WTC11 (cell line): ENCODE data around the gene CAMTA1. TPM values are rescaled to one million over a fixed set of nuclear protein-coding genes. Genes with fewer than 3 reads are reported as not detected.

Source experiments
- ATAC-seq: fragments of 200-7000 bp; cut with Tn5 transposase; 2 replicates; pipeline ENCODE4 v1.10.0; 2021; ENCODE audit warnings: mild to moderate bottlenecking, moderate library complexity
- CTCF ChIA-PET: fragments of 300-600 bp; sonication (Branson Sonifier 250); formaldehyde crosslinking; loops from one replicate; lab custom pipeline; 2021; ENCODE audit warnings: antibody characterized with exemption; lab: Charles Lee
- POLR2A ChIA-PET: fragments of 350-600 bp; sonication (Branson Sonifier 250); formaldehyde crosslinking; loops from one replicate; lab custom pipeline; 2021; ENCODE audit warnings: antibody characterized with exemption; lab: Charles Lee
- DNase-seq: peaks from one replicate; pipeline ENCODE4 v3.0.0; 2021; ENCODE audit warnings: low spot score
- H3K27ac Mint-ChIP-seq: 2 replicates; pipeline ENCODE4 v1.8.0; 2021; ENCODE audit warnings: mixed read lengths
- H3K27me3 Mint-ChIP-seq: 2 replicates; pipeline ENCODE4 v1.8.0; 2021; ENCODE audit warnings: low read depth, mild to moderate bottlenecking, moderate library complexity, mixed read lengths
- H3K36me3 Mint-ChIP-seq: 2 replicates; pipeline ENCODE4 v1.8.0; 2021; ENCODE audit warnings: mixed read lengths
- H3K4me1 Mint-ChIP-seq: 2 replicates; pipeline ENCODE4 v1.8.0; 2022; ENCODE audit warnings: mixed read lengths
- H3K4me3 Mint-ChIP-seq: 2 replicates; pipeline ENCODE4 v1.8.0; 2021; ENCODE audit warnings: mild to moderate bottlenecking, moderate library complexity, mixed read lengths
- H3K9me3 Mint-ChIP-seq: 2 replicates; pipeline ENCODE4 v1.8.0; 2021; ENCODE audit warnings: mixed read lengths
- ATF1 ChIP-seq: sonication (generic); formaldehyde crosslinking; IDR thresholded peaks from 2 replicates; pipeline ENCODE4 v1.8.1; 2023; ENCODE audit warnings: mild to moderate bottlenecking, moderate library complexity, missing genetic modification reagents
- FOXJ3 ChIP-seq: sonication (generic); formaldehyde crosslinking; IDR thresholded peaks from 2 replicates; pipeline ENCODE4 v1.9.0; 2021; ENCODE audit warnings: missing genetic modification reagents, mild to moderate bottlenecking, borderline replicate concordance
- FOXK1 ChIP-seq: sonication (generic); formaldehyde crosslinking; IDR thresholded peaks from 2 replicates; pipeline ENCODE4 v1.8.0; 2022; ENCODE audit warnings: mild to moderate bottlenecking, moderate library complexity, missing genetic modification reagents
- IRF2 ChIP-seq: sonication (generic); formaldehyde crosslinking; IDR thresholded peaks from 2 replicates; pipeline ENCODE4 v1.8.0; 2022; ENCODE audit warnings: low read depth, missing genetic modification reagents, borderline replicate concordance
- NFE2L1 ChIP-seq: sonication (generic); formaldehyde crosslinking; IDR thresholded peaks from 2 replicates; pipeline ENCODE4 v1.8.1; 2023; ENCODE audit warnings: missing genetic modification reagents
- SMAD3 ChIP-seq: sonication (generic); formaldehyde crosslinking; IDR thresholded peaks from 2 replicates; pipeline ENCODE4 v1.8.0; 2022; ENCODE audit warnings: missing genetic modification reagents, mild to moderate bottlenecking, borderline replicate concordance
- SOX15 ChIP-seq: fragments of 250-450 bp; sonication (Bioruptor Pico); IDR thresholded peaks from 2 replicates; pipeline ENCODE4 v1.9.0; 2021; ENCODE audit warnings: mild to moderate bottlenecking
- TEAD1 ChIP-seq: sonication (generic); formaldehyde crosslinking; IDR thresholded peaks from 2 replicates; pipeline ENCODE4 v1.8.0; 2022; ENCODE audit warnings: mild to moderate bottlenecking, missing genetic modification reagents
- ZBTB21 ChIP-seq: sonication (generic); formaldehyde crosslinking; IDR thresholded peaks from 2 replicates; pipeline ENCODE4 v1.8.1; 2023; ENCODE audit warnings: mild to moderate bottlenecking, missing genetic modification reagents, borderline replicate concordance
- ZNF138 ChIP-seq: sonication (generic); formaldehyde crosslinking; conservative IDR thresholded peaks from 2 replicates; pipeline ENCODE4 v1.8.1; 2022; ENCODE audit warnings: mild to moderate bottlenecking, moderate library complexity, missing genetic modification reagents
- ZNF317 ChIP-seq: sonication (generic); formaldehyde crosslinking; IDR thresholded peaks from 2 replicates; pipeline ENCODE4 v1.8.1; 2023; ENCODE audit warnings: low read depth, mild to moderate bottlenecking, moderate library complexity, missing genetic modification reagents, borderline replicate concordance
- ZNF671 ChIP-seq: fragments of 250-450 bp; sonication (Bioruptor Pico); IDR thresholded peaks from 2 replicates; pipeline ENCODE4 v1.8.0; 2021; ENCODE audit warnings: mild to moderate bottlenecking
- total RNA-seq: library from RNA; stranded (reverse); gene quantifications from 3 replicates; pipeline ENCODE4 v1.2.3, GENCODE V29; 2021
- TF ChIP-seq, protein P1 (sequence below): sonication (generic); formaldehyde crosslinking; IDR thresholded peaks from 2 replicates; pipeline ENCODE4 v1.8.0; 2022; ENCODE audit warnings: mild to moderate bottlenecking, missing genetic modification reagents
- TF ChIP-seq, protein P2 (sequence below): fragments of 250-450 bp; sonication (Bioruptor Pico); IDR thresholded peaks from 2 replicates; pipeline ENCODE4 v2.1.2; 2022; ENCODE audit warnings: mild to moderate bottlenecking, moderate library complexity
- TF ChIP-seq, protein P3 (sequence below): sonication (generic); formaldehyde crosslinking; conservative IDR thresholded peaks from 2 replicates; pipeline ENCODE4 v1.8.1; 2023; ENCODE audit warnings: mild to moderate bottlenecking, low read depth, missing genetic modification reagents, moderate library complexity
- TF ChIP-seq, protein P4 (sequence below): fragments of 250-450 bp; sonication (Bioruptor Pico); IDR thresholded peaks from 2 replicates; pipeline ENCODE4 v1.9.0; 2021; ENCODE audit warnings: mild to moderate bottlenecking
- TF ChIP-seq, protein P5 (sequence below): sonication (generic); formaldehyde crosslinking; IDR thresholded peaks from 2 replicates; pipeline ENCODE4 v1.8.0; 2022; ENCODE audit warnings: mild to moderate bottlenecking, missing genetic modification reagents
- TF ChIP-seq, protein P6 (sequence below): fragments of 200-600 bp; IDR thresholded peaks from 2 replicates; pipeline ENCODE4 v1.8.0; 2022; ENCODE audit warnings: antibody characterized with exemption
- TF ChIP-seq, protein P7 (sequence below): sonication (generic); formaldehyde crosslinking; IDR thresholded peaks from 2 replicates; pipeline ENCODE4 v1.8.0; 2023; ENCODE audit warnings: missing genetic modification reagents
- TF ChIP-seq, protein P8 (sequence below): sonication (generic); formaldehyde crosslinking; IDR thresholded peaks from 2 replicates; pipeline ENCODE4 v1.8.1; 2022; ENCODE audit warnings: mild to moderate bottlenecking, moderate library complexity, missing genetic modification reagents

The CAMTA1 gene
- total RNA-seq, 1 experiment from 2014 or later, result 86.4 TPM

DNA sequence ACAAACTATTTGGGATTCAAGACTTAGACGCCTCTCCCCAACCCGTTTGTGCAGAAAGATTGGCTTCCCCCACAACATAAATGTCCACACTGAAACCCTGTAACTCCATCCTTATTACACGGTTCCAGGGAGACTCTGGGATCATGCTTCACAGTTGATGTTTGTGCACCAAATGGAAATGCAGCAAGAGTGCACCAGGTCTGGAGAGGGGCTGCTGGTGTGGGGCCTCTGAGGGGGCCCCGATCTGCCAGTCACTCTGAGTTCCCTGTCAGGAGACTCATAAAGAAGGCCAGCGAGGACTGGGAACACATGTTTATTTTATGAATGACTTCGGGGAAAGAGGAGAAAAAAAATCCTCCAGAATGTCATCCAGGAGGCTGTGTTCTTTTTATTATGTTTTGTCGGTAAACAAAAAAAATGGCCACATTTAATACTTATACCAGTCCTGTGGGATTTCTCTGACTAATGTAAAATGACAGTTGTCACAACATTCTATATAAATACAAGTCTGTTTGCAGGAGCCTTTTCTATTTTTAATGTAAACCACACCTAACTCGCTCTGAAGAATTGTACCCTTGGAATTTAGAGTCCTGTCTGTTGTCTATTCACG, 546.8 kb downstream of the CAMTA1 start:
- H3K27ac Mint-ChIP-seq, result no peak overlapping the region
- H3K9me3 Mint-ChIP-seq, result peaks cover 15% of the 10 kb centered on the region
- no peak overlapping the region for H3K4me3 Mint-ChIP-seq
- ChIA-PET POLR2A (interaction anchor here (0.5 kb wide), 1 partner anchor 61 kb away, joined by 3 read pairs; no protein-coding TSS in a partner anchor), CTCF (interaction anchor here (0.5 kb wide), 1 partner anchor 56 kb away, joined by 3 read pairs; no protein-coding TSS in a partner anchor)
- H3K27me3 Mint-ChIP-seq, result no peaks in the 10 kb centered on the region
- ATAC-seq (no peak), DNase-seq (no peak)
- H3K4me1 Mint-ChIP-seq, result peaks cover 17% of the 10 kb centered on the region
- H3K36me3 Mint-ChIP-seq, result peaks cover 9% of the 10 kb centered on the region
- TF ChIP-seq NFE2L1 (CRISPR knock-in tag), result no peak
- TF ChIP-seq, protein P1, sequence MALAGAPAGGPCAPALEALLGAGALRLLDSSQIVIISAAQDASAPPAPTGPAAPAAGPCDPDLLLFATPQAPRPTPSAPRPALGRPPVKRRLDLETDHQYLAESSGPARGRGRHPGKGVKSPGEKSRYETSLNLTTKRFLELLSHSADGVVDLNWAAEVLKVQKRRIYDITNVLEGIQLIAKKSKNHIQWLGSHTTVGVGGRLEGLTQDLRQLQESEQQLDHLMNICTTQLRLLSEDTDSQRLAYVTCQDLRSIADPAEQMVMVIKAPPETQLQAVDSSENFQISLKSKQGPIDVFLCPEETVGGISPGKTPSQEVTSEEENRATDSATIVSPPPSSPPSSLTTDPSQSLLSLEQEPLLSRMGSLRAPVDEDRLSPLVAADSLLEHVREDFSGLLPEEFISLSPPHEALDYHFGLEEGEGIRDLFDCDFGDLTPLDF (CRISPR knock-in tag), result no peak
- TF ChIP-seq TEAD1 (CRISPR knock-in tag), result no peak
- no peak for TF ChIP-seq ZNF138 (CRISPR knock-in tag)
- TF ChIP-seq, protein P2, sequence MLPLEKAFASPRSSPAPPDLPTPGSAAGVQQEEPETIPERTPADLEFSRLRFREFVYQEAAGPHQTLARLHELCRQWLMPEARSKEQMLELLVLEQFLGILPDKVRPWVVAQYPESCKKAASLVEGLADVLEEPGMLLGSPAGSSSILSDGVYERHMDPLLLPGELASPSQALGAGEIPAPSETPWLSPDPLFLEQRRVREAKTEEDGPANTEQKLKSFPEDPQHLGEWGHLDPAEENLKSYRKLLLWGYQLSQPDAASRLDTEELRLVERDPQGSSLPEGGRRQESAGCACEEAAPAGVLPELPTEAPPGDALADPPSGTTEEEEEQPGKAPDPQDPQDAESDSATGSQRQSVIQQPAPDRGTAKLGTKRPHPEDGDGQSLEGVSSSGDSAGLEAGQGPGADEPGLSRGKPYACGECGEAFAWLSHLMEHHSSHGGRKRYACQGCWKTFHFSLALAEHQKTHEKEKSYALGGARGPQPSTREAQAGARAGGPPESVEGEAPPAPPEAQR (CRISPR knock-in tag), result no peak
- no peak for TF ChIP-seq ZNF317 (CRISPR knock-in tag)
- TF ChIP-seq FOXK1 (CRISPR knock-in tag), result no peak
- TF ChIP-seq, protein P3, sequence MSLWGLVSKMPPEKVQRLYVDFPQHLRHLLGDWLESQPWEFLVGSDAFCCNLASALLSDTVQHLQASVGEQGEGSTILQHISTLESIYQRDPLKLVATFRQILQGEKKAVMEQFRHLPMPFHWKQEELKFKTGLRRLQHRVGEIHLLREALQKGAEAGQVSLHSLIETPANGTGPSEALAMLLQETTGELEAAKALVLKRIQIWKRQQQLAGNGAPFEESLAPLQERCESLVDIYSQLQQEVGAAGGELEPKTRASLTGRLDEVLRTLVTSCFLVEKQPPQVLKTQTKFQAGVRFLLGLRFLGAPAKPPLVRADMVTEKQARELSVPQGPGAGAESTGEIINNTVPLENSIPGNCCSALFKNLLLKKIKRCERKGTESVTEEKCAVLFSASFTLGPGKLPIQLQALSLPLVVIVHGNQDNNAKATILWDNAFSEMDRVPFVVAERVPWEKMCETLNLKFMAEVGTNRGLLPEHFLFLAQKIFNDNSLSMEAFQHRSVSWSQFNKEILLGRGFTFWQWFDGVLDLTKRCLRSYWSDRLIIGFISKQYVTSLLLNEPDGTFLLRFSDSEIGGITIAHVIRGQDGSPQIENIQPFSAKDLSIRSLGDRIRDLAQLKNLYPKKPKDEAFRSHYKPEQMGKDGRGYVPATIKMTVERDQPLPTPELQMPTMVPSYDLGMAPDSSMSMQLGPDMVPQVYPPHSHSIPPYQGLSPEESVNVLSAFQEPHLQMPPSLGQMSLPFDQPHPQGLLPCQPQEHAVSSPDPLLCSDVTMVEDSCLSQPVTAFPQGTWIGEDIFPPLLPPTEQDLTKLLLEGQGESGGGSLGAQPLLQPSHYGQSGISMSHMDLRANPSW (CRISPR knock-in tag), result no peak
- TF ChIP-seq, protein P4, sequence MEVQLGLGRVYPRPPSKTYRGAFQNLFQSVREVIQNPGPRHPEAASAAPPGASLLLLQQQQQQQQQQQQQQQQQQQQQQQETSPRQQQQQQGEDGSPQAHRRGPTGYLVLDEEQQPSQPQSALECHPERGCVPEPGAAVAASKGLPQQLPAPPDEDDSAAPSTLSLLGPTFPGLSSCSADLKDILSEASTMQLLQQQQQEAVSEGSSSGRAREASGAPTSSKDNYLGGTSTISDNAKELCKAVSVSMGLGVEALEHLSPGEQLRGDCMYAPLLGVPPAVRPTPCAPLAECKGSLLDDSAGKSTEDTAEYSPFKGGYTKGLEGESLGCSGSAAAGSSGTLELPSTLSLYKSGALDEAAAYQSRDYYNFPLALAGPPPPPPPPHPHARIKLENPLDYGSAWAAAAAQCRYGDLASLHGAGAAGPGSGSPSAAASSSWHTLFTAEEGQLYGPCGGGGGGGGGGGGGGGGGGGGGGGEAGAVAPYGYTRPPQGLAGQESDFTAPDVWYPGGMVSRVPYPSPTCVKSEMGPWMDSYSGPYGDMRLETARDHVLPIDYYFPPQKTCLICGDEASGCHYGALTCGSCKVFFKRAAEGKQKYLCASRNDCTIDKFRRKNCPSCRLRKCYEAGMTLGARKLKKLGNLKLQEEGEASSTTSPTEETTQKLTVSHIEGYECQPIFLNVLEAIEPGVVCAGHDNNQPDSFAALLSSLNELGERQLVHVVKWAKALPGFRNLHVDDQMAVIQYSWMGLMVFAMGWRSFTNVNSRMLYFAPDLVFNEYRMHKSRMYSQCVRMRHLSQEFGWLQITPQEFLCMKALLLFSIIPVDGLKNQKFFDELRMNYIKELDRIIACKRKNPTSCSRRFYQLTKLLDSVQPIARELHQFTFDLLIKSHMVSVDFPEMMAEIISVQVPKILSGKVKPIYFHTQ (CRISPR knock-in tag), result no peak
- TF ChIP-seq, protein P5, sequence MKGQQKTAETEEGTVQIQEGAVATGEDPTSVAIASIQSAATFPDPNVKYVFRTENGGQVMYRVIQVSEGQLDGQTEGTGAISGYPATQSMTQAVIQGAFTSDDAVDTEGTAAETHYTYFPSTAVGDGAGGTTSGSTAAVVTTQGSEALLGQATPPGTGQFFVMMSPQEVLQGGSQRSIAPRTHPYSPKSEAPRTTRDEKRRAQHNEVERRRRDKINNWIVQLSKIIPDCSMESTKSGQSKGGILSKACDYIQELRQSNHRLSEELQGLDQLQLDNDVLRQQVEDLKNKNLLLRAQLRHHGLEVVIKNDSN (CRISPR knock-in tag), result no peak
- no peak for TF ChIP-seq ATF1 (CRISPR knock-in tag)
- TF ChIP-seq SMAD3, result no peak
- no peak for TF ChIP-seq ZNF671 (CRISPR knock-in tag)
- no peak for TF ChIP-seq IRF2 (CRISPR knock-in tag)

DNA sequence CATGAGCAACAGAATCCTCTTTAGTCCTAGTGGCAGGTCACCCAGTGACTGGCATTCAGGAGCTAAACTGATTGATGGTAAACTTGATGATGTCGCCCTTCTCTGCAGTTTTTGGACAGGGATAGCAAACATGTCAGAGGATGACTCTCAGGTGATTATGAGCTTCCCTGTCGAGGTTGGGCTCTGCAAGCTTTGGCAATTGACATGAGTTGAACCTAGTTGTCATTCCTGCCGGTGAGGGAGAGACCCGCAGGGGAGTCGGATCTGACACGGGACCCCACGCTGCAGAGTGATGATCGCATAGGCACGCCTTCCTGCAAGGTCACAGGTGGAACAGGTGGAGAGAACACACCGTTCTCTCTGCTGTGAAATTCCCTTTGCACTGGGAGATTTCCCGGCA, 547.8 kb downstream of the CAMTA1 start:
- peaks cover 6% of the 10 kb centered on the region for H3K9me3 Mint-ChIP-seq
- peaks cover 17% of the 10 kb centered on the region for H3K4me1 Mint-ChIP-seq
- H3K4me3 Mint-ChIP-seq, result no peak overlapping the region
- no peak for ATAC-seq
- no peak overlapping the region; the same call in 1 of the 2 replicates for H3K27ac Mint-ChIP-seq
- POLR2A ChIA-PET, result no interaction called here
- CTCF ChIA-PET, result no interaction called here
- no peaks in the 10 kb centered on the region; the same call in 1 of the 2 replicates for H3K36me3 Mint-ChIP-seq
- no peak for DNase-seq
- H3K27me3 Mint-ChIP-seq, result no peaks in the 10 kb centered on the region
- TF ChIP-seq, protein P6, sequence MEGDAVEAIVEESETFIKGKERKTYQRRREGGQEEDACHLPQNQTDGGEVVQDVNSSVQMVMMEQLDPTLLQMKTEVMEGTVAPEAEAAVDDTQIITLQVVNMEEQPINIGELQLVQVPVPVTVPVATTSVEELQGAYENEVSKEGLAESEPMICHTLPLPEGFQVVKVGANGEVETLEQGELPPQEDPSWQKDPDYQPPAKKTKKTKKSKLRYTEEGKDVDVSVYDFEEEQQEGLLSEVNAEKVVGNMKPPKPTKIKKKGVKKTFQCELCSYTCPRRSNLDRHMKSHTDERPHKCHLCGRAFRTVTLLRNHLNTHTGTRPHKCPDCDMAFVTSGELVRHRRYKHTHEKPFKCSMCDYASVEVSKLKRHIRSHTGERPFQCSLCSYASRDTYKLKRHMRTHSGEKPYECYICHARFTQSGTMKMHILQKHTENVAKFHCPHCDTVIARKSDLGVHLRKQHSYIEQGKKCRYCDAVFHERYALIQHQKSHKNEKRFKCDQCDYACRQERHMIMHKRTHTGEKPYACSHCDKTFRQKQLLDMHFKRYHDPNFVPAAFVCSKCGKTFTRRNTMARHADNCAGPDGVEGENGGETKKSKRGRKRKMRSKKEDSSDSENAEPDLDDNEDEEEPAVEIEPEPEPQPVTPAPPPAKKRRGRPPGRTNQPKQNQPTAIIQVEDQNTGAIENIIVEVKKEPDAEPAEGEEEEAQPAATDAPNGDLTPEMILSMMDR, result no peak
- TF ChIP-seq, protein P7, sequence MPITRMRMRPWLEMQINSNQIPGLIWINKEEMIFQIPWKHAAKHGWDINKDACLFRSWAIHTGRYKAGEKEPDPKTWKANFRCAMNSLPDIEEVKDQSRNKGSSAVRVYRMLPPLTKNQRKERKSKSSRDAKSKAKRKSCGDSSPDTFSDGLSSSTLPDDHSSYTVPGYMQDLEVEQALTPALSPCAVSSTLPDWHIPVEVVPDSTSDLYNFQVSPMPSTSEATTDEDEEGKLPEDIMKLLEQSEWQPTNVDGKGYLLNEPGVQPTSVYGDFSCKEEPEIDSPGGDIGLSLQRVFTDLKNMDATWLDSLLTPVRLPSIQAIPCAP (CRISPR knock-in tag), result no peak
- TF ChIP-seq, protein P8, sequence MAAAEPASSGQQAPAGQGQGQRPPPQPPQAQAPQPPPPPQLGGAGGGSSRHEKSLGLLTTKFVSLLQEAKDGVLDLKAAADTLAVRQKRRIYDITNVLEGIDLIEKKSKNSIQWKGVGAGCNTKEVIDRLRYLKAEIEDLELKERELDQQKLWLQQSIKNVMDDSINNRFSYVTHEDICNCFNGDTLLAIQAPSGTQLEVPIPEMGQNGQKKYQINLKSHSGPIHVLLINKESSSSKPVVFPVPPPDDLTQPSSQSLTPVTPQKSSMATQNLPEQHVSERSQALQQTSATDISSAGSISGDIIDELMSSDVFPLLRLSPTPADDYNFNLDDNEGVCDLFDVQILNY, result no peak
- TF ChIP-seq SOX15, result no peak
- TF ChIP-seq, protein P5 (CRISPR knock-in tag), result no peak
- no peak for TF ChIP-seq FOXJ3 (CRISPR knock-in tag)
- TF ChIP-seq TEAD1 (CRISPR knock-in tag), result no peak
- no peak for TF ChIP-seq ZBTB21
